Lower leg skin (tissue), 3 donors: ENCODE measurements around the gene GRK6.

Experiments
- CTCF ChIP-seq, 3 donors: fragments of 450-650 bp; IDR thresholded peaks; one replicate each; pipeline ENCODE4 v1.5.1; 2016; ENCODE audit warnings: antibody characterized with exemption in 3 of 3, mild to moderate bottlenecking in 3 of 3, moderate library complexity in 2 of 3
- POLR2A ChIP-seq, 2 donors: fragments of 450-650 bp; IDR thresholded peaks; one replicate each; pipeline ENCODE4 v1.6.1; 2016 to 2017; ENCODE audit warnings: antibody characterized with exemption in 2 of 2, mild to moderate bottlenecking in 1 of 2, moderate library complexity in 1 of 2

- no peak for TF ChIP-seq CTCF (IDR thresholded peaks at IDR 0.05)
- TF ChIP-seq POLR2A (IDR thresholded peaks at IDR 0.05): no peak
These were observed 47.6 kb downstream of the GRK6 start for GRCh38 chr5:177474002-177474476.
